GM10266 (cell line): ENCODE results near the gene CBLIF.

Source experiments
- DNase-seq: peaks from one replicate; pipeline ENCODE4 v3.0.0; 2012; ENCODE audit errors: extremely low spot score
- TF ChIP-seq, protein P1 (sequence below): IDR thresholded peaks from 2 replicates; pipeline ENCODE4 v1.5.1; 2012; ENCODE audit warnings: mild to moderate bottlenecking, low read depth; ENCODE audit not compliant: control insufficient read depth, insufficient read depth; ENCODE audit errors: missing control alignments

The CBLIF gene

DNA sequence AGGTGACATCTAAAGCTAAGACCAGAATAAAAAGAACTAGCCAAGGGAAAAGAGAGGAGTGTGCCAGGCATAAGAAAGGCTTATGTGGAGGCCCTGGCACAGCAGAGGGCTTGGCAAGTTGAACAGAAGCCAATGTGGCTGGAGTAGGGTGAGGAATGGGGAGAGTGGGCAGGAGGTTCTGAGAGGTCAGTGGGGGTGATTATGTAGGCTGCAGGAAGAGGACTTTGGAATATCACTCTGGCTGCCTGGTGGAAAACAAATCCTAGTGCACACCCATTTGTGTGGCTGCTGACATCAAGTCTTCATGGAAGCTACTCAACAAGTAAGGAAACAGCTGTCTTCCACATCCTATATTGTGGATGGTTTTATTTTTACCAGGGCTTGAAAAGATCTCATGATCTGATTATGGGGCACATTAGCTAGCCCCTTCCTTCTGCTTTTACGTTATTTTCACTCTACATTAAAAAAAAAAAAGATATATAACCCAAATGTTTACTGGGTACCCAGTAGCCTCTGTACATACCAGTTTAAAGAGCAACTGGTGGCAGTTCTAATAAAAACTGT lies 38.2 kb downstream of the CBLIF start:
- TF ChIP-seq, protein P1, sequence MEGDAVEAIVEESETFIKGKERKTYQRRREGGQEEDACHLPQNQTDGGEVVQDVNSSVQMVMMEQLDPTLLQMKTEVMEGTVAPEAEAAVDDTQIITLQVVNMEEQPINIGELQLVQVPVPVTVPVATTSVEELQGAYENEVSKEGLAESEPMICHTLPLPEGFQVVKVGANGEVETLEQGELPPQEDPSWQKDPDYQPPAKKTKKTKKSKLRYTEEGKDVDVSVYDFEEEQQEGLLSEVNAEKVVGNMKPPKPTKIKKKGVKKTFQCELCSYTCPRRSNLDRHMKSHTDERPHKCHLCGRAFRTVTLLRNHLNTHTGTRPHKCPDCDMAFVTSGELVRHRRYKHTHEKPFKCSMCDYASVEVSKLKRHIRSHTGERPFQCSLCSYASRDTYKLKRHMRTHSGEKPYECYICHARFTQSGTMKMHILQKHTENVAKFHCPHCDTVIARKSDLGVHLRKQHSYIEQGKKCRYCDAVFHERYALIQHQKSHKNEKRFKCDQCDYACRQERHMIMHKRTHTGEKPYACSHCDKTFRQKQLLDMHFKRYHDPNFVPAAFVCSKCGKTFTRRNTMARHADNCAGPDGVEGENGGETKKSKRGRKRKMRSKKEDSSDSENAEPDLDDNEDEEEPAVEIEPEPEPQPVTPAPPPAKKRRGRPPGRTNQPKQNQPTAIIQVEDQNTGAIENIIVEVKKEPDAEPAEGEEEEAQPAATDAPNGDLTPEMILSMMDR = no peak
- DNase-seq = no peak

DNA sequence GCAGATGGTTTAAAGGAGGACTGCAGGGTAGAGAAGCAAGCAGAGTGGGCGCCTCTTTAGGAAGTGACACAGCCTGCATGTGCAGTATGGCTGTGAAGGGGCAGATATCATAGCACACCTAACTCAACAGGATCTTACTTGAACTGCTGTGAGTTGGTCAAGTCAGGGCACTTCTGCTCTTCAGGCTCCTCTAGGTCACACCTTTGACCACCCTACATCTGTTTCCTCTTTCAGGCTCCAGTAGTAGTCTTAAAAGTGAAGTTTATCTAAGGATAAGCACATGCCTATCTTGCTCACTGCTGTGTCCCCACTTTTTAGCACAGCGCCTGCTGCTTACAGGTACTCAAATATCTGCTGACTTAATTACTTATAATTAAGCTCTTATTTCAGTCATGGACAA lies 41.2 kb downstream of the CBLIF start:
- DNase-seq = no peak
- TF ChIP-seq, protein P1 = no peak

DNA sequence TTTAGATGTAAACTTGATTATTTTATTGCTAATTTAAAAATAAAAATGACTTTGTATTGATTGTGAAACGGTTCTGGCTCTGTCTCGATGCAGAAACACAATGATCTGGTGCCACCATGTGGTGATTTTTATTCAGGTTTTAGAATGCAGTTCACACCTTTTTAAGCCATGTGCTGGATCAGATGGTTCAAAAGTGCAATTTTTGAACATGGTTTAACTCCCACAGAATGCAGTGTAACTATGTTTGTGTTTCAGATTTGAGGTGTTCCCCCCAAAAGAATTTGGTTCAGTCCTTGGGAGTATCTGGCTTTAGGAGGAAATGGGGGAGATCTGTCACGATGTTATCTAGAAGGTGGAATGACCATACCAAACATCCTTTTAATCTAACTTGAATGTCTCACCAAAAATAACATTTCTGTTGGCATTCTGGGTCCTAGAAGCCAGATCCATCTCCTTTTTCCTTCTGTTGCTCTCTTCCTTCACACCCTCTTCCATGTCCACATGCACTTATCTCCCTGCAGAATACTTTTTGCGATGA lies 42.6 kb downstream of the CBLIF start:
- DNase-seq = peak; percentile 33
- TF ChIP-seq, protein P1 = peak; percentile 60

DNA sequence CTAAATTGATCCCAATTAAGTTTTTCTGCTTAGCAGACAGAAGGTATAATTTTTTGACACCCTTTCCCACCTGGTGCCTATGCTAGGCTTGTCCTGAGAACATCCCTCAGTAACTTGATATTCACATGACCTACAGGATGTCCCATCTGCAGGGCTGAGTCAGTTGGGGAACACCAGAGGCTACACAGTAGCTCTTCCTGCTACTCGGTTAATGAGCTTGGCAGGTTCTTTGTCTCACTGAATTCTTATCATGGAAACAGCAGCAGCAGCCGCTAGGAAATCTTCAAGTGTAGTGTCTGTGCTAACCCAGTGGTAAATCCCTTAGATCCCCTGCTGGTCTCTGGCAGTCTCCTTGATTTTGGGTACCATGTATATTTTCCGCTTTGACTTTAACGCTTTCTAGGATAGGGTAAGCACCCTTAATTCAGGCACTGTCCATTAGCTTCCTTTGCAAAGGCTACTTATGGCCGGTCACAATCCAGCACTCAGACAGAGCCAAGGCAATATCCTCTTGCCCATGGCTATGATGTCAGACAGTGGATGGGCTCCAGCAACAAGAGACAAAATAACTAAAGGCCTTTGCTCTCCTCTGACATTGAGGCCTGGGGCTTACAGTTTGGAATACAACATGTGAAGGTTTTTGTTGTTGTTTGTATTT lies 43.2 kb downstream of the CBLIF start:
- DNase-seq = no peak
- TF ChIP-seq, protein P1 = no peak

DNA sequence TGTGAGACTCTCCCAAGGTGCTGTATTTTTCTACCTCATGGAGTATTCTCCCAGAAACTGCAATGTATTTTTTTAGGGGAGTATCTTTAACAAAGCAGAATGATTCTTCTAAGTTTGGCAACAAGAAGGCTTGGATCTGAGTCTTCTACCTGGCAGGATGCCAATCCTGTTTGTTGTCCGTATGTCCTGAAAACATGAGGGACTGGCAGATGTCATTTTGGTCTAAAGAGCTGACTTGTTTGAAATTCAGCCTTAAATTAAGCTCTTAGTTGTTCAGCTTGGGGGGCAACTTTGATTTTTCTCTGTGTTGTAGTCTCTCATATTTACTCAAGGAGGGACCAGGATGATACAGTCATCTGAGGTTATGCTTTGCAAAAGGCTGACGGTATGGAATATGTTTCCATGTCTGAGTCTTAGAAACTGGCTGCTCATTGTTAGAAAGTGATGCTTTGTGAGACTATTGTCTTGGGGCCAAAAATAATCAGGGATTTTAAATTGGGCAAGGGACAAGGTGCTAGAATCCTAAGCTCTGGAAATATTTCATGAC lies 44.1 kb downstream of the CBLIF start:
- DNase-seq = no peak
- TF ChIP-seq, protein P1 = no peak

DNA sequence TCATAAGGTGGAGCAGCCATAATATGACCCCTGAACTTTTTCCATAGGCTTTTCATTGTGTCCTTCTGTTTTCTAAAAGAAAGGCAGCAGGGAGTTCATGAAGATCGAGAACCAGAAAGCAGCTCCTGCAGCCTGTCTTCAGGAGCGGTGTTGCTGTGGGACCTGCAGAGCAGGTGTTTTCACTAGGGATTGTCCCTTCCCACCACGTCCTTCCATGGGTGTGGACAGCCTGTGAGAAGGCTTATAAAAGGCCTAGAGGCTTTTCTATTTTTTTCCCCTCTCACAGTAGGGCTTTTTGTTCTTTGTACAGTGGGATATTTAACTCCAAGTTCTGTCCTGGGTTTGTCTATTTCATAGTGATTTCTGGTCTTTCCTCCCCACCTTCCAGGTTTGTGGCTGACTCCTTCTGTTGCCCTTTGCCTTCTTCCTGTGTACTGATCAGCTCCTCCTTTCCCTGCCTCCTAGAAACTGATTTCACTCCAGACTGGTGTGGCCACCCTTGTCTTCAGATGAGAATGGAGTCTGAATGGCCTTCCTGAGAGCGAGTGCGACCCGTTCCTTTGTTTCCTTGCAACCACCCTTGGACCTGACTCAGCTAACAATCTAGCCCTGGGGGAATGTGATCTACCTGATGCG lies 44.8 kb downstream of the CBLIF start:
- no peak for DNase-seq
- TF ChIP-seq, protein P1 = no peak
